Stimulated activated CD4-positive, alpha-beta T cell treated with anti-CD3 and anti-CD28 coated beads, Interleukin-12 subunit alpha, Interleukin-12 subunit beta, amount 100 ng/mL, for 48 hours (primary cell): ENCODE results near the gene NUP62.

Experiments
- DNase-seq, 3 donors: peaks; one replicate each; pipeline ENCODE4 v3.0.0-alpha.2; 2020; ENCODE audit warnings: low read depth in 2 of 3, low spot score in 1 of 3

Gene NUP62

DNA sequence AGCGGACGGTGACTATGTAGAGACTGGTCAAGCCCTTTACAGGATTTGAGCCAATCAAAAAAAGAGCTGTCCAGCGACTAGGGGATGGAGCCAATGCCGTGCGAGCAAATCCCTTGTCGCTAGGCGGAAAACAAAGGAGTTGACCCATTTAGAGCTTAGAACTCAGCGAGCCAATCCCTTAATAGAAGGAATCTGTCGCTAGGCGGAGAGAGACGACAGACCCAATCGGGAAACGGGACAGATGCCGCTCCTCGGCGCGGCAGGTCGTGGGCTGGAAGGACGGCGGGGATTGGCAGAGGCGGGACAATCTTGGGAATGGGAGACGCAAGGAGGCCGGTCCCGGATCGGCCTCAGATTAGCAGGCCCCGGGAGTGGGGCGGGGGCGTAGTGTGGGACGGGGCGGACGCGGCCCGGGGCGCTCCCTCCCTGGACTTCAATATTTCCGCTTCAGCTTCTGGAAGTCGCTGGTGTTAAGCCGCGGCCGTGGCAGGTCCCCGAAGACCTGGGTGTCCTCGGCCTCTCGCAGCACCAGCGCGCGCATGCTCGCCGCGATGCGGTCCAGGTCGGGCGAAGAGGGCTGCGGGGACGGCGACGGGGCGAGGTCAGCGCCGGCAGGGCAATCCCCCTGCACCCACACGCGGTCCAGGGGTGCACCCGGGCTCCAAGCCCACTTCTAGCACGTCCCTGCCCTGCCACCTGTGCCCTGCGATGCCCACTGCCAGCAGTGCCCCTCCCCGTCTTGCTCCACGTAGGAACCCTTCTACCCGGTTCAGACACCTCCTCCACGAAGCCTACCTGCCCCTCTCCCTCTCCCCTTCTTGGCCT is 59.6 kb downstream of the NUP62 start:
- peak; percentile 85 to 91 (median 86) for DNase-seq

GRCh38 chr19:49869009-49869483 is 60.3 kb downstream of the NUP62 start:
- DNase-seq = no peak

- DNase-seq = peak; percentile 77 to 88 (median 77)
Observed at GRCh38 chr19:49866933-49867782, 62.1 kb downstream of the NUP62 start, which contains the start of gene PNKP. TSS of gene PNKP (minus strand) at chr19:49867576. CDS start at chr19:49867204, 372 bp downstream.

DNA sequence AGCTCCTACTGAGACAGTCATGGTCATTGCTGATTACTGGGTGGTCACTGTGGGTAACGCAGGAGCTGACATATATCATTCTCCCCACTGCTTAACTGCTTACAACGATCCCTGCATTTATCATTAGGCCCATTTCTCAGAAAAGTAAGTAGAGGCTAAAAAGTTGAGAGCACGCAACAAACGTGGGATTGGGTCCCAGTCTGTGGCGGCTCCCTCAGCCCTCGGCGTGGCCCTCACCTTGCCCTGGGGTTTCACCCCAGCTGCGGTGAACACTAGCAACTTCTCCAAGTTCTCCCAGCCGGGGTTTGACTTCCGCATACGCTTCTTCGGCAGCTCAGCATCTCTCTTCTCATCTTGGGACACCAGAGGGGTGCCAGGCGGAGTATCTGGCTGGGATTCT is 64.4 kb downstream of the NUP62 start:
- no peak for DNase-seq

DNA sequence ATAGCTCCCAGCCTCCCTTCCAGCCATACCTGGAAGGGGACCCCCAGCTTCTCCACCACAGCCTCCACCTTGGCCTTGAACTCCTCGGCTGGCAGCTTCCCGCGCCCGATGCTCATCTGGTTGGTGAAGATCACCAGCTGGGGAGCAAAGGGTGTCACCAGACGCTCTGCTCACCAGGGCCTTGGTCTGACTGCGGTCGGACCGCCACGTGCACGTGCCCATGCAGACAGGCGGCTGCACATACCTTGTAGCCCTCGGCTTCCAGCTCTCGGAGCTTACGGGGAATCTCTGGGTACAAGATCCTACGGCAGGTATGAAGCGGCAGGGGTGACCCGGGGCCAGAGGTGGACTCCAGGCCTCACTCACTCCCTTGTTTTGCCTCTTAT is 65.4 kb downstream of the NUP62 start:
- no peak for DNase-seq

- no peak for DNase-seq
Observed at GRCh38 chr19:49863254-49863934, 65.9 kb downstream of the NUP62 start.

DNA sequence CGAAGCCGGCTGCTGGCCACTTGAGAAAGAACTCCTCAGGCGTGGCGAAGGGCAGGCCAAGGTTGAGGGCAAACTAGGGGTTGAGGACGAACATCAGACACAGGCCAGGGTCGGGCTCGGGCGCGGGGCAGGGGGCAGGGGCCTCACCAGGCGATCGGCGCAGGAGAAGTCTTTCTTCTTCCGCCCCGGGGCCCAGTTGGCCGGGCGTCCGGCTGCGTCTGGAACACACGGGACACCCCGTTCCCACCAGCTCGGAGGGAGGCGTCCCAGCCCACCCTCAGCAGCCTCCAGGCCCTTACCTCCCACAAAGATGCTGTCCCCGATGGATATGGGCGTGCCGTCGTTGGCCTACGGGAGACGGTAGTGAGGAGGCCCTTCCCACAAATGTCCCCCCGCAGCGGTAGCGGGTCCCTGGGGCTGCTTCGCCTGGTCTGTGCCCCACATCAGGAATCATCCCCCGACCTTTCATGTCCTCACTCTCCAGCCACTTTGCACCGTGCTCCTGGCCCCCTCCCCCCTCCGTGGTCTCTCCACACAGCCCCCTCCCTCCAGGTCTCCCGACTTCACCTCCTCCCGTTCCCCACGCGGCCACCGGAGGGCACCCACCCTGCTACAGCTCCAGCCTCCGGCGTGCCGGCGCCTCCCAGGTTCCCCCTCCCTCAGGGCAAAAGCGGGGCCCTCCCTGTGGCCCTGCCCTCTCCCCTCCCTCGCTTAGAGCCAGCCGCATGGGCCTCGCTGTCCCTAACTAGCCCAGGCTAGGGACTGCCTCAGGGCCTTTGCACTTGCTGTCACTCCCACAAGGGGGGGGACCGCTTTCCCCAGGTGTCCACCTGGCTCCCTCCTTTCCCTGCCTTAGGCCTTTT is 66.7 kb downstream of the NUP62 start:
- DNase-seq = no peak

- DNase-seq = no peak
Observed at GRCh38 chr19:49861541-49862378, 67.5 kb downstream of the NUP62 start.

- DNase-seq = no peak
Observed at GRCh38 chr19:49861107-49861506, 68.2 kb downstream of the NUP62 start.

GRCh38 chr19:49860336-49861102 is 68.8 kb downstream of the NUP62 start:
- no peak for DNase-seq

DNA sequence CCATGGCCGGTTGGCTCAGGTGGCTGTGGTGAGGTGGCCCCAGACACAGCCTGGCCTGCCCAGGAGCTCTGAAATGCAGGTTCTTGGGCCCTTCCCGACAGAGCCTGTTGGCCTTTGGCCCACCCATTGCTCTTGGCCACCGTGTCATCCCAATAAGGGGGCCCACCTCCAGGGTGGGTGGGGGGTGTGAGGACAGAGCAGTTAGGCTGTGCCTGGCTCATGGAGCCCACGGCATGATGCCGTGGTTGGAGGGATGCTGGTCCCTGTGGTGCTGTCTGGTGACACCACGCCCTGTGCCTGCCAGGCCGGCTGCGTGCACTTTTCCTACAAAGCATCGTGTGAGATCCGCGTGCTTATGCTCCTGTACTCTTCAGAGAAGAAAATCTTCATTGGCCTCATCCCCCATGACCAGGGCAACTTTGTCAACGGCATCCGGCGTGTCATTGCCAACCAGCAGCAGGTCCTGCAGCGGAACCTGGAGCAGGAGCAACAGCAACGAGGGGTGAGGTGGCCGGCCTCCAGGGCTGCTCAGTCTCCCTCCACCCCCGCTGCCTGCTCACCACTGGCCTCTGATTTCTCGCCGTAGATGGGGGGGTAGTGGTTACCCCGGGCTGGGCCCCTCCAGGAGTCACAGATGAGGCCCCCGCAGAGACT is 69.5 kb downstream of the NUP62 start:
- no peak for DNase-seq

DNA sequence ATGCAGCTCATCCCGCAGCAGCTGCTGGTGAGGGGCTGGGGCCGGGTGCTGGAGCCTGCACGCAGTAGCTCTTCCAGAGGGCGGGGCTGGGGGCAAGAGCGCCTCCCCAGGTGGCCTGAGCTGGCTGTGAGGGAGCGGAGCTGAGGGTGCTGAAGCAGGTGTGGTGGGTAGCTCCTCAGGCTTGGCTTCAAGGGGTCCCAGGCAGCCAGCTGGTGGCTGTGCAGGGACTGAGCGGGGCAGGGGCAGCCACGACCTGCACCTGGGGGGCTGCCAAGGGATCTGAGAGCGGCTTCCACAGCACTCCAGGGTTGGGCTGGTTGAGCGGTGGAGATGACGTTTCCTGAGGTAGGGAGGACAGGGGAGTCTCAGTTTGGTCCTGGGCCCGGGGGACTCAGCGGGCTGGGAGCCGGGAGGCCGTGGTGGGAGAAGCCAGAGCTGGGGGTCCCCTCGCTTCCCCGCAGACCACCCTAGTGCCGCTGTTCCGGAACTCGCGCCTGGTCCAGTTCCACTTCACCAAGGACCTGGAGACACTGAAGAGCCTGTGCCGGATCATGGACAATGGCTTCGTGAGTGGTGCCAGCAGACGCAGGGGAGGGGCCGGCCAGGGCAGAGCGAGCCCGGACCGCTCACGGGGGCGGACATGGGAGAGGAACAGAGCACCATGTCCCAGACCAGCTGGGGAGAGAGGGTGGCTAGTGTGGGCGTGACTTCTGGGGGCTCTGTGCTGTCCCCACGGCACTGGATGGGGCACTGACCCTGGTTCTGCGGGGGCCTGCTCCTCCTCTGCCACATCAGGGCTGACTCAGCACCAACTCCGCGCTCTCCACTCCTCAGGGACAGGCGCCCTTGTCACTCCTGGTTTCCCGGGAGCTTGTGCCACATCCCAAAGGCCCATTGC is 71.0 kb downstream of the NUP62 start:
- DNase-seq = no peak

GRCh38 chr19:49857838-49858087 is 71.5 kb downstream of the NUP62 start:
- no peak for DNase-seq

- DNase-seq = no peak
Observed at GRCh38 chr19:49857061-49857837, 72.1 kb downstream of the NUP62 start.
